Raji (cell line): ENCODE data around the gene PGA4.
"Not testable (repeated sequence)": the region's sequence is repeated elsewhere in the genome, so short reads cannot be mapped to it uniquely, and the experiment has no call there.

Experiments
- POLR2A ChIP-seq: IDR thresholded peaks from 2 replicates; pipeline ENCODE4 v1.6.1; 2011; ENCODE audit warnings: low read depth, low read length, control low read depth; ENCODE audit not compliant: insufficient read depth

The PGA4 gene

DNA sequence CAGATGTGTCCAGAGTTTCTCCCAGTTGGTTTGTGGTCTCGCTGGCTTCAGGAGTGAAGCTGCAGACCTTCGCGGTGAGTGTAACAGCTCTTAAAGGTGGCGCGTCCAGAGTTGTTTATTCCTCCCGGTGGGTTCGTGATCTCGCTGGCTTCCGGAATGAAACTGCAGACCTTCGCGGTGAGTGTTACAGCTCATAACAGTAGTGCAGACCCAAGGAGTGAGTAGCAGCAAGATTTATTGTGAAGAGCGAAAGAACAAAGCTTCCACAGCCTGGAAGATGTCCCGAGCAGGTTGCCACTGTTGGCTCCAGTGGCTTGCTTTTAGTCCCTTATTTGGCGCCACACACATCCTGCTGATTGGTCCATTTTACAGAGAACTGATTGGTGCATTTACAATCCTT is 20.7 kb upstream of the PGA4 start:
- TF ChIP-seq POLR2A = no peak

- TF ChIP-seq POLR2A = not testable (repeated sequence)
These were observed 19.0 kb upstream of the PGA4 start, which contains the start of gene PGA3 for GRCh38 chr11:61202950-61203746. TSS of gene PGA3 (plus strand) at chr11:61203515. CDS start at chr11:61203565, 50 bp downstream.

GRCh38 chr11:61240875-61241274 is 18.7 kb downstream of the PGA4 start, which contains the start of gene PGA5:
TSS of gene PGA5 (plus strand) at chr11:61241175. CDS start at chr11:61241227, 52 bp downstream.
- not testable (repeated sequence) for TF ChIP-seq POLR2A

GRCh38 chr11:61254403-61255025 is 32.4 kb downstream of the PGA4 start:
- no peak for TF ChIP-seq POLR2A

GRCh38 chr11:61256710-61257482 is 34.7 kb downstream of the PGA4 start:
- no peak for TF ChIP-seq POLR2A

- TF ChIP-seq POLR2A = no peak
These were observed 36.4 kb downstream of the PGA4 start for GRCh38 chr11:61258546-61258945.

GRCh38 chr11:61259363-61259762 is 37.2 kb downstream of the PGA4 start:
- no peak for TF ChIP-seq POLR2A

DNA sequence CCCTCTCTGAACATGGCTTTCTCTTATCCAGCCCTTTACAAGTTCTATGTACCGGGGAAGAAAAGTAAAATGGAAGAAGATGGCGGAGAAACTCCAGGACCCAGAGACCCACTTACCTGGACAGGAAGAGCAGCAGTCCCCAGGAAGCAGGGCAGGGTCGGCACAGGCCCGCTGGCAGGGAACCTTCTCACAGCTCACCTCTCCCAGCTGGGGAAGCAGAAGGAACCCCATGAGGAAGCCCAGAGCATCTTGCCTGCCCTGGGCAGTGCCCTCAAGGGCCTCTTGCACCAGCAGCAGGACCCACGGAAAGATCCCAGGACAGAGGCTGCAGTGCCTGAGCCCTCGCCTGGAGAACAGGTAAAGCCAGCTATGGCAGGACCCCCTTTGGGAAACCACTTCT is 42.2 kb downstream of the PGA4 start:
- no peak for TF ChIP-seq POLR2A

- no peak for TF ChIP-seq POLR2A
These were observed 42.6 kb downstream of the PGA4 start for GRCh38 chr11:61264795-61265194.

GRCh38 chr11:61265357-61265756 is 43.2 kb downstream of the PGA4 start:
- TF ChIP-seq POLR2A = no peak

- TF ChIP-seq POLR2A = no peak
These were observed 44.5 kb downstream of the PGA4 start for GRCh38 chr11:61266602-61267001.

DNA sequence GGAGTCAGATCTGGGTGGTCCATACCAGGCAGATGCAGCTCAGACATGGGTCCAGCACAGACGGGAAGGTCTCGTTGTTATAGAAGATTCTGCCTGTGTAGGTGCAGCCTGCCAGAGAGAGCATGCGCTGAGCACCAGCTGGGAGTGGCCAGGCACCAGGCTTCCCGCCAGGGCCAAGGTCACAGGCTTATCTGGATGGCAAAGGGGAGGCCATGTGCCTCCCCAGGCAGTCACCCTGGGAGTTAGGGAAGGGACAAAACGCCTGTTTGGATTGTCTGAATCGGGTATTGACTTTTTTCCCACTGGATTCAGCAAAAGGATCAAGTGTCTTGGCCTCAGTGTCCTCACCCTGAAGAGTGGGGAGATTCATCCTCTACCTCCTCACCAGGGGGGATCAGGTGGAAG is 45.3 kb downstream of the PGA4 start:
- TF ChIP-seq POLR2A = no peak

DNA sequence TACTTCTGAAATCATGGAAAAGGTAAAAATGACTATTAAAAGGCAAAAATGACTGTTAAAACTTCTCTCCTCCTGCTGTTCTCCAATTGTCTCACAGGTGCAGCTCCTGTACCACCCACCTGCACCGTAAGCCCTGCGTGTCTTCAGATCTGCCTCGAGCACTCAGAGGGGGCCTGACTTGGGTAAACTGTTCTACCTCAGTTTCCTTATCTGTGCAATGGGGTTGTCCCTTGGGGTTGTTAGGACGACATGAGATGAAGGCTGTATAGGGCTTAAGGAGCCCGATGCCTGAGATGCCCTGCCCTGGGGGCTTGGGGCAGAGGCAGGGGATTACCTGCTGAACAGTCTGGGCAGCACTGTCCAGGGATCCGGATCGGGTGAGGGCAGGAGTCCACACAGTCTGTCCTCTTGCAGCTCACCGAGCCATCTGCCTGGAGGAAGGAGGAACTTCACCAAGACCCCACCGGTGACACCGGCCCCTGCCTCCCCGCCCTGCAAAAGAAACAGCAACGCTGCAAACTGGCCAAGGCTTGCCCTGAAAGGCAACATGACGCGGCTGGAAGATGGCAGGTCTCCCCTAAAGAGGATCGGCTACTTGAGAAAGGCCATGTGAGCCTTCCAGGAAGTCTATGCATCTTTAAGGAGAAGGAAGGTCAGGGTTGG is 46.6 kb downstream of the PGA4 start:
- TF ChIP-seq POLR2A = no peak

- no peak for TF ChIP-seq POLR2A
These were observed 48.4 kb downstream of the PGA4 start for GRCh38 chr11:61270354-61271076.

- no peak for TF ChIP-seq POLR2A
These were observed 50.6 kb downstream of the PGA4 start for GRCh38 chr11:61272731-61273130.
